Hepatocyte (in vitro differentiated cells): ENCODE data around the gene PCP4. TPM values are rescaled to one million over a fixed set of nuclear protein-coding genes. Genes with fewer than 3 reads are reported as not detected.

Source experiments
- DNase-seq: peaks from one replicate; pipeline ENCODE4 v3.0.0-alpha.2; 2016; ENCODE audit warnings: low spot score
- H2AFZ ChIP-seq: fragments of 200-600 bp; sonication (generic); 2 replicates; pipeline ENCODE4 v1.6.0; 2016; ENCODE audit warnings: antibody characterized with exemption, mild to moderate bottlenecking
- H3K27ac ChIP-seq: fragments of 200-600 bp; sonication (generic); 2 replicates; pipeline ENCODE4 v1.5.1; 2016; ENCODE audit warnings: mild to moderate bottlenecking
- H3K27me3 ChIP-seq: fragments of 200-600 bp; sonication (generic); 2 replicates; pipeline ENCODE4 v1.6.1; 2016
- H3K36me3 ChIP-seq: fragments of 200-600 bp; sonication (generic); replicated peaks from 2 replicates; pipeline ENCODE4 v1.5.1; 2016; ENCODE audit warnings: low read depth; ENCODE audit not compliant: insufficient read depth
- H3K4me1 ChIP-seq: fragments of 200-600 bp; sonication (generic); 2 replicates; pipeline ENCODE4 v1.5.1; 2016; ENCODE audit warnings: mild to moderate bottlenecking, moderate library complexity; ENCODE audit not compliant: insufficient read depth
- H3K4me2 ChIP-seq: fragments of 200-600 bp; sonication (generic); 2 replicates; pipeline ENCODE4 v1.6.0; 2016
- H3K4me3 ChIP-seq: fragments of 200-600 bp; sonication (generic); 2 replicates; pipeline ENCODE4 v1.5.1; 2016; ENCODE audit warnings: mild to moderate bottlenecking
- H3K79me2 ChIP-seq: fragments of 200-600 bp; sonication (generic); 2 replicates; pipeline ENCODE4 v1.6.0; 2017; ENCODE audit warnings: mild to moderate bottlenecking
- H3K9me2 ChIP-seq: fragments of 200-600 bp; sonication (generic); replicated peaks from 2 replicates; pipeline ENCODE4 v1.6.0; 2017; ENCODE audit warnings: mild to moderate bottlenecking; ENCODE audit not compliant: insufficient read depth
- H3K9me3 ChIP-seq: fragments of 200-600 bp; sonication (generic); 2 replicates; pipeline ENCODE4 v1.5.1; 2016; ENCODE audit warnings: low read depth, mild to moderate bottlenecking
- H4K20me1 ChIP-seq: fragments of 200-600 bp; sonication (generic); 2 replicates; pipeline ENCODE4 v1.6.0; 2016; ENCODE audit warnings: mild to moderate bottlenecking; ENCODE audit not compliant: insufficient read depth, poor library complexity, severe bottlenecking
- CTCF ChIP-seq: fragments of 200-600 bp; sonication (generic); IDR thresholded peaks from 2 replicates; pipeline ENCODE4 v1.5.1; 2016; ENCODE audit warnings: antibody characterized with exemption, mild to moderate bottlenecking; ENCODE audit not compliant: poor library complexity
- EZH2 ChIP-seq: fragments of 200-600 bp; sonication (generic); IDR thresholded peaks from 2 replicates; pipeline ENCODE4 v1.6.1; 2016; ENCODE audit warnings: antibody characterized with exemption, mild to moderate bottlenecking, borderline replicate concordance
- EZH2phosphoT487 ChIP-seq: fragments of 200-600 bp; sonication (generic); IDR thresholded peaks from one replicate; pipeline ENCODE4 v1.6.1; 2018; ENCODE audit warnings: antibody characterized with exemption, mild to moderate bottlenecking, low read depth, moderate library complexity; ENCODE audit not compliant: unreplicated experiment, severe bottlenecking
- WGBS: methylation state at CpG from one replicate; pipeline ENCODE4 v1.1.6; 2016; ENCODE audit warnings: low lambda C conversion rate; ENCODE audit errors: missing lambda C conversion rate; 5-methylcytosine and 5-hydroxymethylcytosine counted together
- polyA plus RNA-seq: library from polyadenylated mRNA; unstranded; fragments of >200 nt; fragmentation: Nextera tagmentation; extraction: Ambion mirVana; gene quantifications from 2 replicates; pipeline ENCODE4 v1.2.1, GENCODE V29; 2016
- total RNA-seq: library from RNA; depleted of rRNA; stranded (reverse); fragments of >200 nt; gene quantifications from 2 replicates; pipeline ENCODE4 v1.2.3, GENCODE V29; 2014

The PCP4 gene
- total and polyA plus RNA-seq, 2 experiments from 2014 or later, result 1.2 to 6.9 TPM

DNA sequence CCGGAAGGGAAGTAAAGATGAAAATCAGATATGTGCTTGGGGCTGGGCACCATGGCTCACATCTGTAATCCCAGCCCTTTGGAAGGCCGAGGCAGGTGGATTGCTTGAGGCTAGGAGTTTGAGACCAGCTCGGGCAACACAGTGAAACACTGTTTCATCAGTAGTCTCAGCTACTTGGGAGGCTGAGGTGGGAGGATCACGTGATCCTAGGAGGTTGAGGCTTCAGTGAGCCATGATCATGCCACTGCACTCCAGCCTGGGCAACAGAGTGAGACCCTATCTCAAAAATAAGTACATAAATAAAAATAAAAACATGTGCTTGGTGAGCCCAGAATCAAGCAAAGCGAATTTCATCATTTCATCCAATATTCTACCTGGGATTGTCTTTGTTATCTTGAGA is 23.3 kb upstream of the PCP4 start:
- no peak for DNase-seq
- 89% methylated on average over 5 of the region's 5 CpGs for WGBS
- Histone ChIP-seq H3K4me2 (no peak overlapping the region), H3K4me1 (no peaks in the 10 kb centered on the region), H3K79me2 (no peaks in the 10 kb centered on the region), H3K9me3 (no peaks in the 10 kb centered on the region), H3K9me2 (no peaks in the 10 kb centered on the region), H3K27ac (no peak overlapping the region), H4K20me1 (no peaks in the 10 kb centered on the region), H2AFZ (no peak overlapping the region), H3K27me3 (no peaks in the 10 kb centered on the region), H3K36me3 (no peaks in the 10 kb centered on the region), H3K4me3 (no peak overlapping the region)
- TF ChIP-seq CTCF, result no peak
- no peak for TF ChIP-seq EZH2
- TF ChIP-seq EZH2phosphoT487, result no peak

- Histone ChIP-seq H3K79me2 (no peaks in the 10 kb centered on the region), H3K36me3 (no peaks in the 10 kb centered on the region), H3K27me3 (no peaks in the 10 kb centered on the region), H3K9me2 (no peaks in the 10 kb centered on the region), H3K9me3 (no peaks in the 10 kb centered on the region), H3K4me2 (no peak overlapping the region), H2AFZ (no peak overlapping the region), H4K20me1 (no peaks in the 10 kb centered on the region), H3K4me3 (no peak overlapping the region), H3K27ac (peak overlapping the region; percentile 11), H3K4me1 (peaks cover 2% of the 10 kb centered on the region)
- DNase-seq, result peak; percentile 41
- WGBS, result 60% methylated on average over 6 of the region's 6 CpGs
- no peak for TF ChIP-seq EZH2phosphoT487
- no peak for TF ChIP-seq EZH2
- TF ChIP-seq CTCF, result no peak
These were observed 21.6 kb upstream of the PCP4 start for GRCh38 chr21:39845571-39846130.

GRCh38 chr21:39847877-39848276 is 19.4 kb upstream of the PCP4 start:
- Histone ChIP-seq H3K4me3 (no peak overlapping the region), H3K9me2 (no peaks in the 10 kb centered on the region), H4K20me1 (no peaks in the 10 kb centered on the region), H3K9me3 (no peaks in the 10 kb centered on the region), H2AFZ (no peak overlapping the region), H3K4me2 (no peak overlapping the region), H3K36me3 (no peaks in the 10 kb centered on the region), H3K27ac (no peak overlapping the region), H3K4me1 (peaks cover 21% of the 10 kb centered on the region), H3K27me3 (no peaks in the 10 kb centered on the region), H3K79me2 (no peaks in the 10 kb centered on the region)
- DNase-seq, result no peak
- no peak for TF ChIP-seq EZH2
- no peak for TF ChIP-seq CTCF
- TF ChIP-seq EZH2phosphoT487, result no peak
- WGBS, result 87% methylated on average over 6 of the region's 6 CpGs
